ENCODE results near the gene PLEK2.

DNA sequence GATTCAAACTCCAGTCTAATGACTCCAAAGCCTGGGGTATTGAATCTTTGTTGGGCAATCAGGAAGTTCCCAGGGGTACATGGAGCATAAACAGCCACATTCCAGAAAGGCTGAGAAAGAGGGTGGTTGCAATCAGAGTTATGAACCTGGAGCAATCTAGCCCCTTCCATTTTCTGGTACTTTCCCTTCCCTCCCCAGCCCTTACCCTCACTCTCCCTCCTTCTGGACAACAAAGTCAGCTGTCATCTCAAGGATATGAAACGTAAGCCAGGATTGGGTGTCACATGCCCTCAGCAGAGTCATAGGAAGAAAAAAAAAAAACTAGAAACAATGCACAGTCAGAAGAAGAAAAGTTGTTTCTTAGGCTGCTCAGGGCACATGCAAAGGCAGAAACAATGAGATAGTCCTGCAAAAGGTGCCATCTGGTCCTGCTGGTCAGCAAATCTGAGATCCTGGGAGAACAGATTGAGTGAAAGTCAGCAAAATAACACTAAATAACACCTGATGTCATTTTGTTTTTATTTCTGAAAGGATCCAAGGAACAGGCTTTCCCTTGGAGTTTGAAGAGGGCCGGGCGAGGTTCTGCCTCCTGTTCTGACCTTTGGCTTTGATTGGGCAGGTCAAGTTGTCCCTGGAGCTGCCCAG lies 49.5 kb upstream of the PLEK2 start:
- TF ChIP-seq POLR2A (IDR thresholded peaks at IDR 0.05; ENCODE audit: low read length) (no peak), GATA1 (IDR thresholded peaks at IDR 0.05; ENCODE audit: low read depth, low read length) (no peak)
